Lower leg skin (tissue), 3 donors: Measurements from ENCODE around the gene CTNNA2.

Experiments
- POLR2A ChIP-seq, 2 donors: fragments of 450-650 bp; IDR thresholded peaks; one replicate each; pipeline ENCODE4 v1.6.1; 2016 to 2017; ENCODE audit warnings: antibody characterized with exemption in 2 of 2, mild to moderate bottlenecking in 1 of 2, moderate library complexity in 1 of 2
- TF ChIP-seq, protein P1 (sequence below), 3 donors: fragments of 450-650 bp; IDR thresholded peaks; one replicate each; pipeline ENCODE4 v1.5.1; 2016; ENCODE audit warnings: antibody characterized with exemption in 3 of 3, mild to moderate bottlenecking in 3 of 3, moderate library complexity in 2 of 3

DNA sequence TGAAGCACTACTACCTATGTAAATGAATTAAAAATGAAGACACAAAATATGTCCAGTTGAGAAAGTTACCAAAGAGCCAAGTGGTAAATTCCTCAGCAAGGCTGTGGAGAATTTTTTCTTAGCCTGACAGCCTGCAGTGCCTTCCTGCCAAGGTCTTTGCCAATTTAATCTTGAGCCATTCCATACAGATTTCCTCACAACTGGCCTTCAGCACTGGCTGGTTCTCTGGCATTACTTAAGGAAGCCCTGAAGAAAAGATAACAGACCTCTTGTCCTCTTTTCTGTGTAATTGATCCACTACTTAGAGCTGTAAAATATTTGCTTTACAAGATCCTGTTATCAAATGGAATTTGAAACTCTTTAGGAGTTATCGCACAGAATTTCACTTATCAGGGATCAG lies 1125.9 kb downstream of the CTNNA2 start:
- TF ChIP-seq, protein P1, sequence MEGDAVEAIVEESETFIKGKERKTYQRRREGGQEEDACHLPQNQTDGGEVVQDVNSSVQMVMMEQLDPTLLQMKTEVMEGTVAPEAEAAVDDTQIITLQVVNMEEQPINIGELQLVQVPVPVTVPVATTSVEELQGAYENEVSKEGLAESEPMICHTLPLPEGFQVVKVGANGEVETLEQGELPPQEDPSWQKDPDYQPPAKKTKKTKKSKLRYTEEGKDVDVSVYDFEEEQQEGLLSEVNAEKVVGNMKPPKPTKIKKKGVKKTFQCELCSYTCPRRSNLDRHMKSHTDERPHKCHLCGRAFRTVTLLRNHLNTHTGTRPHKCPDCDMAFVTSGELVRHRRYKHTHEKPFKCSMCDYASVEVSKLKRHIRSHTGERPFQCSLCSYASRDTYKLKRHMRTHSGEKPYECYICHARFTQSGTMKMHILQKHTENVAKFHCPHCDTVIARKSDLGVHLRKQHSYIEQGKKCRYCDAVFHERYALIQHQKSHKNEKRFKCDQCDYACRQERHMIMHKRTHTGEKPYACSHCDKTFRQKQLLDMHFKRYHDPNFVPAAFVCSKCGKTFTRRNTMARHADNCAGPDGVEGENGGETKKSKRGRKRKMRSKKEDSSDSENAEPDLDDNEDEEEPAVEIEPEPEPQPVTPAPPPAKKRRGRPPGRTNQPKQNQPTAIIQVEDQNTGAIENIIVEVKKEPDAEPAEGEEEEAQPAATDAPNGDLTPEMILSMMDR (IDR thresholded peaks at IDR 0.05) = no peak
- TF ChIP-seq POLR2A (IDR thresholded peaks at IDR 0.05) = no peak
